DND-41 (cell line): ENCODE data around the gene RAPGEF1.

Source experiments
- CTCF ChIP-seq: IDR thresholded peaks from 2 replicates; pipeline ENCODE4 v1.5.1; 2012; ENCODE audit warnings: borderline replicate concordance, low read length, moderate library complexity, mild to moderate bottlenecking; ENCODE audit not compliant: poor library complexity, severe bottlenecking; ENCODE audit errors: extremely low read depth
- EZH2 ChIP-seq: IDR thresholded peaks from 3 replicates; pipeline ENCODE4 v1.6.1; 2012; ENCODE audit warnings: borderline replicate concordance, low read depth, mild to moderate bottlenecking, moderate library complexity, low read length, inconsistent platforms; ENCODE audit not compliant: severe bottlenecking

- TF ChIP-seq CTCF (no peak), EZH2 (no peak)
These were observed 69.4 kb downstream of the RAPGEF1 start for GRCh38 chr9:131670247-131671132.
